NCI-H524 (cell line): ENCODE results near the gene E4F1.

Experiments
- DNase-seq, 2 experiments: peaks; one replicate each; lab custom pipeline; 2025; lab: John Stamatoyannopoulos, UW

The E4F1 gene

DNA sequence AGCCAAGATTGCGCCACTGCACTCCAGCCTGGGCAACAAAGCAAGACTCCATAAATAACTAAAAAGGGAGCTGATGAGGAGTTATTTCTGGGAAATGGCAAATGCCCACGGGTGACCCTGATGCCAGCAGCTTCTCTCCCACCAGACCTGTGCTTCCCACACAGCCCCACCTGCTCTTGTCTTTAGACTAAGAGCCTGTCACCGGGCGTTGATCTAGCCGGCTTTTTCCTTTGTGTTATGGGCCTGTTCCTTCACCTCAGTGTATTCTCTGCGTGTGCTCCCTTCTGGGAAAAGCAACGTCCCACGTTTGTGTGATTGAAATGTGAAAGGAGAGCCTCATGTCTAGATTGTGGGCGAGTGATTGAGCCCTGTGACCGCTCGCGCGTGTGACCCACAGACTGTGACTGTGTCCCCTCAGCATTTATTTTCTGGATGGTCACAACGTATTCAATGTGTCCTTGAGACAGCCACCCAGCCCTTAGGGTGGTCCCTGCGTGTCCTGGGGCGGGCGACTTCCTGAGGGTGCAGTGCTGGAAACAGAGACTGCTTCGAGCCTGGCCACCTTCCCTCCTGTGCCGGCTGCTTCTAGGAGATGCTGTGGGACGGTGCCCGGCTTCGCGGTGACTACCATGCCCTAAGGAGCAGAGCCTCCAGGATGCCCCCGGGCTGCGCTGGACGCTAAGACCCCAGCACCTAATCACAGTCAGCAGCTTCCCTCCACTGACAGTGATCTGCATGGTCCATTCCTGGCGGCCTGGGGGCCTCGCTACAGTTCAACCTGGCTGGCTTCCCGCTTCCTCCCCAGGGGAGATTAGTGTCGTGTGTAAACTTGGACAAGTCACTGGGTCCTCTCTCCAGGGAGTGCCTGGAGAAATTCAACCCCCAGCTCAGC lies 52.3 kb downstream of the E4F1 start:
- DNase-seq, result no peak

DNA sequence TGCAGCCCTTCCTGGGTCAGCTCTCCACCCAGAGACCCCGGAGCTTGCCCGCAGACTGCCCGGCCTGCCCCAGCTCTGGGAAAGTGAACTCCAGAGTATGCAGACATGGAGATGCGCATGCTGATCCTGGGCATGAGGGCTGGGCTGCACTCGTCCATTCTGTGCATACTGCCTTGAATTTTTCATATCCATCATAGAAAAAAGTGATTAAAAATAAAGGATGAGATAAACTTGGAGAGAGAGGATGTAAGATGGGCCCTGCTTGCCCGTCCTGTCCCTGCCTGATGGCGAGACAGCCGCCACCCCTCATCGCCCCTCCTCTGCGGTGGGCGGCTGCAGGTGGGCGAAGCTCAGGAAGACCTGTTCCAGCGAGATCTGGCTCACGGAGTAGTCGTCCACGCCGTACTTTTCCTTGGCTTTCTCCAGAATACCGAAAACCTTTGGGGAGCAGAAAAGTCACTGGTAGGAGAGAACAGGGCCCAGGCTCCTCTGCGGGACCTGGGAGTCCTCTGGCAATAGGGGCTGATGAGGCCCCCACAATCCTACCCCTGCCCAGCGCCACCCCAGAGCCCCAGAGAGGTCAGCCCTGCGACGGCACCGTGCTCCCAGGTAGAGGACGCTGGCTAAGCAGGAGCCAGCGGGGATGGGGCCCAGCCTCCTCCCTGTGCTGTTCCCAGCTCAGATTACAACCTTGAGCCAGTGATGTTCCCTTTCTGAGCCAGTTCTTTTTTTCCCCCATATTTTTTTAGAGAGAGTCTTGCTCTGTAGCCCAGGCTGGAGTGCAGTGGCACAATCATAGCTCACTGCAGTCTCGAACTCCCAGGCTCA lies 53.2 kb downstream of the E4F1 start:
- no peak for DNase-seq

DNA sequence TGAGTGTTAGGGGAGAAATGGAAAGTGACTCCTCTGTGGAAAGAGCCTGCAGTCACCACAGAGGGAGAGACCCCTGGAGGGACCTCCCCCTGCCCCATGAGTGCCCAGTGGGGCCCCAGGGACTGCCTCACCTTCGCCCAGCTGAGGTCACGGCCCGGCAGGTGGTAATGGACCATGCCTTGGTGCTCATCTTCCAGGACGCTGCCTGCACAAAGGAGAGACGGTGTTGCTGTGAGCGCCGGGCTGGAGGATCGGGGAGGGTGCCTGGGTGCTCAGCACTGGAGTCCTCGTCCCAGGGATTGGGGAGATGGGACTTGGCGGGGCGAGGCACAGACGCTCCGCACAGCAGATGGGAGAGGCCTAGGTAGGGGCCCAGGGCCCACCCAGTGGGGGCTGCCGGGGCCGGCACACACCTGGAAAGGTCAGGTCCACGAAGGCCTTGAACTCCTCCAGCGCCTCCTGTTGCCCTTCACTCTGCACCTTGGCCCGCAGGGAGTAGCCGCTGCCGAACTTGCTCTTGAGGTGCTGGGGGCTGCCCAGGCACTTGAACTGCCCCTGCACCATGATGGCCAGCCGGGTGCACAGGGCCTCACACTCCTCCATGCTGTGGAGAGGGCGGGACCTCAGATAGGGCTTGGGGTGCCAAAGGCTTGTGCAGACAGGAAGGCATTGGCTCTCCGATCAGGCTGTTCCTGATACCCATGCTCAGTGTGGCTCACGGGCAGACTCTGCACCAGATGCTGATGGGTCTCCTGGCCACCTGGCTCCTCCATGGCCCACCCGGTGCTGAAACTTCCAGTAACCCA lies 54.3 kb downstream of the E4F1 start:
- DNase-seq, result peak in 1 of 2 experiments; percentile 55

DNA sequence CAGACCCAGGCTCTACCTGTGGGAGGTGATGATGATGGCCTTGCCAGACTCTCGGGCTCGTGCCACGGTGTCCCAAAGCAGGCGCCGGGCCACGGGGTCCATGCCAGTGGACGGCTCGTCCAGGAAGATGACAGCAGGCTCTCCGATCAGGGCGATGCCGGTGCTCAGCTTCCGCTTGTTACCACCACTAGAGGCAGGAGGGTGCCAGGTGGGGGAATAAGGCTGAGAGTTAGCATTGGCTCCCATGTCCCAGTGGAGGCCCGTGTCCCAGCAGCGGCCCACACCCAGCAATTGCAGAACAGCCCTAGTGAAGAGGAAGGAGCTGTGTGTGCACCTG lies 54.8 kb downstream of the E4F1 start:
- peak; percentile 4 to 55 for DNase-seq

DNA sequence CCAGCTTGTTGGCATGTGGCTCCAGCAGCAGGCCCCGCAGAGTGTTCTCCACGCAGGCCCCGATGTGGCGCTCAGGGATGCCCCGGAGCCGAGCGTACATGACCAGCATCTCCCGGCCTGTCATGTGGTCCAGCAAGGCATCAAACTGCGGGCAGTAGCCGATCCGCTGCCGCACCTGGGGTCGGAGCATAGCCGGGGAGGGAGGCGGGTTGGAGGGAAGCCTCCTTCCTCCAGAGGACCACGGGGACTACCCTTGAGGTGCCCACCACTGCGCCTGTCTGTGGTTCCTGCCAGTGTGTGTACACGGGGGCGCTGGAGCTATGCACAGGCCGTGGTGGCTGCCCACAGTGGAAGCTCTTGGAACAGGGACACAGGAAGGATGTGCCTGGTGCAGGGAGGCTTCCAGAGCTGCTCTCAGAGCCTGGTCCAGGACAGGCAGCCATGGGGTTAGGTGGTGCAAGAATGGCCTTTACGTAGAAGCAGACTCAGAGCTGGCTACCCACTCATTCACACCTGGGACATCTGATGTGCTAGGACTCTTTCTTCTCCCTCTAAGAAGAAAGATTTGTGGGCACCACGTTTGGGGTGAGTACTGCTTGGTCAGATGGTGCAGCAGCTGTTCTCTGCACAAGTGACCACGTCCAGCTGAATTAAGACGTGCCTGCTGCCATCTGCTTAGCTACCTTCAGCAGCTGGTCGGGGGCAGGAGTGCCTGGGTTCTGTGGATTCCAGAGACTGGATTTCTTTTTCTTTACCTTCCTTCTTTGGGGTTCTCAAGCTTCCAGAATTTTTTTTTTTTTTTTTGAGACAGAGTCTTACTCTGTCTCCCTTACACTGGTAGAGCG lies 55.8 kb downstream of the E4F1 start:
- DNase-seq, result peak; percentile 93 to 97

DNA sequence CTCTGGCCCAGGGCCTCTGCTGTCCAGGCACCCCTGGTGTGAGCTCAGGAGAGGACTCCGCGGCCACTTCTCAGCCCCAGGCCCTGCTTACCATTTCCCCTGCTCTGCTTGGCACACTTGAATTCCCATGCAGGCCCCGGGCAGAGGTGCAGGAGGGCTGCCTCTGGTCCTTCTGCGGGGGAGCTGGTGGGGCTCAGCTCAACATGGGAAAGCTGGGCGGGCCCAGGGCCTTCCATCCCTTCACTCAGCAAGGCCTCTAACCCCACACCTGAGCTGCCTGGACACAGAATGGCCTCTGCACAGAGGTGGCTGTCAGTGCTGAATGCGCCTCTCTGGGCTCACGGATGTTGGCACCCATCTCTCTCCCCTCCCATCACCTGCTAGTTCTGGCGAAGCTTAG lies 57.1 kb downstream of the E4F1 start:
- no peak for DNase-seq

DNA sequence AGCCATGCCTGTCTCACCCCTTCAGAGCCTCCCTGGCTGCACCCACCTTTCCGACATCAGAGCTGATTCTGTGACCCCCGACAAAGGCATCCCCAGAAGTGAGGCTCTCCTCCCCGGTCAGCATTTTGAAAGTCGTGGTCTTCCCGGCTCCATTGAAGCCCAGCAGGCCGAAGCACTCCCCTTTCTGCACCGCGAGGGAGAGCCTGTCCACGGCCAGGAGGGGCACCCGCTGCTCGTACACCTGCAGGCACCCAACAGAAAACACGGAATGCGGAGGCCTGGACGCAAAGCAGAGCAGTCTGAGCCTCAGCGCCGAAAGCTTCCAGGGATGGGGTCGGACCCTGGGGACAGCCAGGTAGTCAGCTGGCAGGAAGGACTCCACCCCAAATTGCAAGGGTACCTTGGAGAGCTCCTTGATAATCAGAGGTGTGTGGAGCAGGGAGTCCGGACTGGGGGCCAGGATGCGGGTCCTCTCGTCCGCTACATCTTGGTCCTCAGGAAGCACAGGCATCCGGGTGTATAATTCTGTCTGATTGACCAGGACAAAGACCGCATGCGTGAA lies 57.7 kb downstream of the E4F1 start:
- DNase-seq, result no peak

DNA sequence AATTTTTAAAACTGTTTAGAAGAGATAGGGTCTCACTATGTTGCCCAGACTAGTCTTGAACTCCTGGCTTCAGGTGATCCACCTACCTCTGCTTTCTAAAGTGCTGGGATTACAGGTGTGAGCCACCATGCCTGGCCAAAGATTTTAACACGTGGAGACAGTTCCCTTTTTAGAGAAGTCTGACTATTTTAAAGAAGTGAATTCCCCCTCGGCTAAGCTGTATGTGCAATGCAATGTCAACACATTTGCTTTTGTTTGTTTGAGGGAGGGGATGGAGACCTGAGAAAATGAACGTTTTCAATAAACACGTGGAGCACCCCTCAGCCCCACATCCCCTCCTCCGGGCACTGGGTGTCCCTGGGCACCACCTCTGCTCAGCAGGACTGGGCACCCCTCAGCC lies 58.9 kb downstream of the E4F1 start:
- no peak for DNase-seq

DNA sequence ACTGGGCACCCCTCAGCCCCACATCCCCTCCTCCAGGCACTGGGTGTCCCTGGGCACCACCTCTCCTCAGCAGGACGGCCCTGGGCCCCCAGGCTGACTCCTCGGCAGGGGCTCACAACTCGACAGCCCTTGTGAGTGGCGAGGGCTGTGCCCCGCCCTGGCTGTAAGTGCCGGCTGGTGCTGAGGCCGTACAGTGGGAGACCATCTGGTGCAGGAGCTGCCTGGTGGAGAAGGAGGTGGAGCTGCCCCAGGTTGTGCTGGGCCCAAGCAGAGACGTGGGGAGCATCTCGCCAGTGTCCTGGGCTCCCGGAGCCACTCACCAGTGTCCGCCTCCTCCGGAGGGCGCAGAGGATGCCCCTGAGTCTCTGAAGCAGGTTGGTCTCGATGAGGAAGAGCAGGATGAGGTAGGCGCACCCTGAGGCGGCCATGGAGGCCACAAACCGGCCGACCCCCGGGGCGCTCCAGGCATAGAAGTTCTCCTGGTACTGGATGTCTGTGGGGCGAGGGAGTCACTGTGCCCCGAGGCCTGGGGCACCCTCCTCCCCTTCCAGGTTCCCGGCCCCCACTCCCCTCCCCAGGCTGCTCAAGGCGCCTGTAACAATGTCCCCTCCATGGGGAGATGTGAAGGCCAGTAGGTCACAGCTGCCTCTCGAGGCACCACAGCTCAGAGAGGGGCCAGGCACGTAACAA lies 59.6 kb downstream of the E4F1 start:
- peak; percentile 88 to 96 for DNase-seq

DNA sequence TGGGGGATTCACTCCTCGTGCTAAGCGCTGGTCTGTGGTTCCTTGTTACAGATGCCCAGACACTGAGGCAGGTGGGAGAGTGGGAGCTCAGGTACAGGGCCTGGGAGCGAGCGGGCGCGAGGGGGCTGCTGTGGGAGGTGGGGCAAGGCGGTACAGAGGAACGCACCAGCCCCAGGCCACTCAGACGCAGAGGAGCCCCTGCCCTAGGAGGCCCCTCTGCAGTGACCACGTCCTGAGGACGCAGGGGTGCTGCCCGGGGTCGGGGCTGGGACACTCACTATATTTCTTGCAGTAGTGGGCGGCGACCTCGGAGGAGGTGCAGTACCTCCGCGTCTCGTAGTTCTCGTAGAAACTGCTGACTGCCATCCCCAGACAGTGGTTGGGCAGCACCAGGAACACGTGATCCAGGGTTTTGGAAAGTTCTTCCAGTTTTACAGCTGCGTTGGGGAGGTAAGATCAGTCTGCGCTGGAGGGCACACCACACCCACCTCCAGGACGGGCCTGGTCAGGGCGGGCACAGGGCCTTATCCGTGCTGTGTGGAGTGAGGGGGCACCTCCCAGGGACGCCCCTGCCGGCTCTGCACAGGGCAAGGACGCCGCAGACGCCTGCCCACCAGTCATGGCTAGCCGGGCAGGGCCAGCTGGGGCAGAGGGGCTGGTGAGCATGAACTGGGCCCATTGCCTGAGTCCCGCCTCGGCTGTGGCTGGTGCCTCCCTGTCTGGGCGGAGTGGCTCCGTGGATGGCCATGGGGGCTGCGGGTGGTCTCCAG lies 60.8 kb downstream of the E4F1 start:
- DNase-seq, result no peak

DNA sequence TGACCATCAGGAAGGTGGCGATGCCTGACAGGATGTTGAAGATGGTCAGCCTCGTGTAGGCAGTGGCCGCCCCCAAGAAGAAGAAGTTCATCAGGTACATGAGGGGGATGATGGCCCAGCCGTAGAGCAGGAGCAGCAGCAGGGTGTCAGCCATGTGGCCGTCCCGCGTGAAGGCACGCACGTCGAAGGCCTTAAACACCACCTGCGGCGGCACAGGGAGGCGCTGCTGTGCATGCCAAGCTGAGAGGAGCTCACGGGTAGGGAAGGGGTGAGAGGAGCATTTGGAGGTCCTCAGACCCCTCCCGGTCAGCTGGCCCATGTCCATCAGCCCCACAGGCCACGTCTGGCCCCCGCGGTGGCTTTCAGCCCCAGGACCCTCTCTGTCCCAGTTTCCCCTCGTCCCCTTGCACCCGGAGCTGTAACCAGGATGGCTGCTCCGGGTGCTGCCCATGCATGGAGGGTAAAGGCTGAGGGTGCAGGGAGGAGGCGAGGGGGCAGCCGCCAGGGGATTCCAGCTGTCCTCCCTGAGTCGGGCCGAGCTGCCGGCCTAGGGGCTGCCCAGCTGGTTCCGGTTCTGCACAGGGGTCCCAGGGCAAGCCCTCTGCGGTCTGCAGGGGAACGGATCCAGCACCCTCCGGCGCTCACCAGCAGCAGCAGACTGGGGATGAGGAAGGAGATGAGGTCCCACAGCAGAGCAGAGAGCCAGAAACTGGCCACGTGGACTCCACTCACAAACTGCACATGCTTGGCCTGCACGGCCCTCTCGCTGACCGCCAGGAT lies 61.6 kb downstream of the E4F1 start:
- no peak for DNase-seq
